Esophagus (tissue), 2 donors: ENCODE results near the gene PDZD2. TPM values are rescaled to one million over a fixed set of nuclear protein-coding genes. Genes with fewer than 3 reads are reported as not detected.

Source experiments
- H3K27ac ChIP-seq, 2 donors: one replicate each; pipeline ENCODE4 v1.5.1; 2013; ENCODE audit warnings: low read depth in 2 of 2, mild to moderate bottlenecking in 2 of 2, inconsistent platforms in 1 of 2, low read length in 1 of 2, moderate library complexity in 1 of 2
- H3K27me3 ChIP-seq, 2 donors: one replicate each; pipeline ENCODE4 v1.6.1; 2013; ENCODE audit warnings: low read length in 2 of 2, control low read depth in 1 of 2, mild to moderate bottlenecking in 1 of 2; ENCODE audit not compliant: insufficient read depth in 2 of 2, control insufficient read depth in 1 of 2
- H3K36me3 ChIP-seq, 2 donors: one replicate each; pipeline ENCODE4 v1.6.1; 2013; ENCODE audit warnings: low read length in 1 of 2; ENCODE audit not compliant: control insufficient read depth in 2 of 2, insufficient read depth in 2 of 2
- H3K4me1 ChIP-seq, 2 donors: one replicate each; pipeline ENCODE4 v1.6.1; 2013; ENCODE audit warnings: low read length in 1 of 2; ENCODE audit not compliant: control insufficient read depth in 2 of 2, insufficient read depth in 2 of 2
- H3K4me3 ChIP-seq, 2 donors: one replicate each; pipeline ENCODE4 v1.5.1; 2013; ENCODE audit warnings: low read length in 2 of 2, mild to moderate bottlenecking in 2 of 2, low read depth in 1 of 2, moderate library complexity in 1 of 2
- H3K9me3 ChIP-seq, 2 donors: one replicate each; pipeline ENCODE4 v1.6.1; 2013; ENCODE audit warnings: mild to moderate bottlenecking in 2 of 2, low read depth in 1 of 2, low read length in 1 of 2, moderate library complexity in 1 of 2; ENCODE audit not compliant: control insufficient read depth in 2 of 2, insufficient read depth in 1 of 2
- WGBS, 2 donors: extraction: QIAGEN DNeasy Blood & Tissue Kit; methylation state at CpG; one replicate each; pipeline ENCODE4 v1.1.7; 2013; 5-methylcytosine and 5-hydroxymethylcytosine counted together
- polyA plus RNA-seq, 2 donors: library from polyadenylated mRNA; stranded (reverse); fragments of 200-250 nt; gene quantifications; one replicate each; pipeline ENCODE4 v1.2.3, GENCODE V29; 2013
- donor health status: healthy with polysubstance abuse.
- donor health status: Bipolar disorder and iron deficiency.

PDZD2 gene
- polyA plus RNA-seq, 2 donors: 6.6 to 15.3 TPM

- Histone ChIP-seq H3K27ac (no peak overlapping the region), H3K27me3 (no peaks in the 10 kb centered on the region), H3K4me3 (no peak overlapping the region), H3K9me3 (no peaks in the 10 kb centered on the region), H3K36me3 (no peaks in the 10 kb centered on the region), H3K4me1 (no peaks in the 10 kb centered on the region)
- 67 to 70% methylated on average over 11 of the region's 11 CpGs for WGBS, 2 donors
These were observed 94.4 kb downstream of the PDZD2 start for GRCh38 chr5:31733371-31733770.

GRCh38 chr5:31736127-31736526 is 97.2 kb downstream of the PDZD2 start:
- Histone ChIP-seq H3K9me3 (no peaks in the 10 kb centered on the region), H3K27me3 (no peaks in the 10 kb centered on the region), H3K4me1 (no peaks in the 10 kb centered on the region), H3K36me3 (no peaks in the 10 kb centered on the region), H3K27ac (no peak overlapping the region), H3K4me3 (no peak overlapping the region)
- 82 to 84% methylated on average over 6 of the region's 6 CpGs for WGBS, 2 donors

GRCh38 chr5:31738199-31738598 is 99.3 kb downstream of the PDZD2 start:
- no peak overlapping the region for H3K4me3 ChIP-seq
- no peaks in the 10 kb centered on the region for H3K9me3 ChIP-seq
- no peaks in the 10 kb centered on the region for H3K4me1 ChIP-seq
- no peaks in the 10 kb centered on the region for H3K27me3 ChIP-seq
- H3K36me3 ChIP-seq: no peaks in the 10 kb centered on the region
- no peak overlapping the region for H3K27ac ChIP-seq
- WGBS, 2 donors: 76 to 80% methylated on average over 4 of the region's 4 CpGs

GRCh38 chr5:31741496-31741895 is 102.6 kb downstream of the PDZD2 start:
- WGBS, 2 donors: 29 to 54% methylated on average over 1 of the region's 1 CpG
- Histone ChIP-seq H3K27me3 (no peaks in the 10 kb centered on the region), H3K4me1 (no peaks in the 10 kb centered on the region), H3K27ac (no peak overlapping the region), H3K9me3 (no peaks in the 10 kb centered on the region), H3K4me3 (no peak overlapping the region), H3K36me3 (no peaks in the 10 kb centered on the region)

- WGBS, 2 donors: 80% methylated on average over 3 of the region's 3 CpGs
- Histone ChIP-seq H3K4me3 (no peak overlapping the region), H3K27me3 (no peaks in the 10 kb centered on the region), H3K36me3 (no peaks in the 10 kb centered on the region), H3K27ac (no peak overlapping the region), H3K9me3 (no peaks in the 10 kb centered on the region), H3K4me1 (peaks cover 0 to 2% of the 10 kb centered on the region in 2 donors)
These were observed 104.7 kb downstream of the PDZD2 start for GRCh38 chr5:31743678-31744077.

- Histone ChIP-seq H3K4me3 (no peak overlapping the region), H3K36me3 (no peaks in the 10 kb centered on the region), H3K27ac (no peak overlapping the region), H3K27me3 (no peaks in the 10 kb centered on the region), H3K4me1 (peaks cover 0 to 2% of the 10 kb centered on the region in 2 donors), H3K9me3 (no peaks in the 10 kb centered on the region)
- WGBS, 2 donors: 76 to 81% methylated on average over 3 of the region's 3 CpGs
These were observed 109.7 kb downstream of the PDZD2 start for GRCh38 chr5:31748458-31749172.

GRCh38 chr5:31750215-31750614 is 111.3 kb downstream of the PDZD2 start:
- WGBS, 2 donors: 83 to 90% methylated on average over 12 of the region's 12 CpGs
- H3K4me1 ChIP-seq: peaks cover 0 to 2% of the 10 kb centered on the region in 2 donors

GRCh38 chr5:31751610-31752009 is 112.7 kb downstream of the PDZD2 start:
- no peak overlapping the region for H3K4me3 ChIP-seq
- no peaks in the 10 kb centered on the region for H3K27me3 ChIP-seq
- H3K27ac ChIP-seq: no peak overlapping the region
- H3K4me1 ChIP-seq: peaks cover 0 to 2% of the 10 kb centered on the region in 2 donors
- H3K9me3 ChIP-seq: no peaks in the 10 kb centered on the region
- H3K36me3 ChIP-seq: no peaks in the 10 kb centered on the region
- WGBS, 2 donors: 57 to 74% methylated on average over 3 of the region's 3 CpGs

More at GRCh38 chr5:31750215-31750614, 111.3 kb downstream of the PDZD2 start:
- Histone ChIP-seq H3K36me3 (no peaks in the 10 kb centered on the region), H3K27me3 (no peaks in the 10 kb centered on the region), H3K9me3 (no peaks in the 10 kb centered on the region), H3K27ac (no peak overlapping the region), H3K4me3 (no peak overlapping the region)

- Histone ChIP-seq H3K36me3 (no peaks in the 10 kb centered on the region), H3K4me1 (peaks cover 0 to 7% of the 10 kb centered on the region in 2 donors), H3K27me3 (no peaks in the 10 kb centered on the region), H3K27ac (no peak overlapping the region), H3K4me3 (no peak overlapping the region), H3K9me3 (no peaks in the 10 kb centered on the region)
- WGBS, 2 donors: 72 to 84% methylated on average over 9 of the region's 9 CpGs
These were observed 114.9 kb downstream of the PDZD2 start for GRCh38 chr5:31753700-31754357.

GRCh38 chr5:31754358-31754704 is 115.4 kb downstream of the PDZD2 start:
- peaks cover 0 to 7% of the 10 kb centered on the region in 2 donors for H3K4me1 ChIP-seq
- no peak overlapping the region for H3K4me3 ChIP-seq
- H3K27me3 ChIP-seq: no peaks in the 10 kb centered on the region
- 76 to 86% methylated on average over 4 of the region's 4 CpGs for WGBS, 2 donors
- H3K36me3 ChIP-seq: no peaks in the 10 kb centered on the region
- no peaks in the 10 kb centered on the region for H3K9me3 ChIP-seq
- no peak overlapping the region for H3K27ac ChIP-seq
